Naive B cell (primary cell): ENCODE data around the gene MEMO1. TPM values are rescaled to one million over a fixed set of nuclear protein-coding genes. Genes with fewer than 3 reads are reported as not detected.
A peak's percentile ranks its signal among the peaks of the same experiment; 100 is the strongest.
"Not testable (repeated sequence)": the region's sequence is repeated elsewhere in the genome, so short reads cannot be mapped to it uniquely, and the experiment has no call there.

ENCODE experiments used
- ATAC-seq, 2 donors: fragments of 150-1000 bp; cut with Tn5 transposase; 2 replicates each; pipeline ENCODE4 v1.10.0; 2021; ENCODE audit warnings: low read depth in 2 of 2, mild to moderate bottlenecking in 2 of 2, moderate library complexity in 2 of 2
- DNase-seq: peaks from one replicate; pipeline ENCODE4 v3.0.0; 2022
- H3K27ac Mint-ChIP-seq, 6 donors: one replicate each; pipeline ENCODE4 v1.8.0; 2020 to 2022; ENCODE audit warnings: mild to moderate bottlenecking in 6 of 6, mixed read lengths in 6 of 6, moderate library complexity in 5 of 6, inconsistent platforms in 2 of 6
- H3K27me3 Mint-ChIP-seq, 3 donors: one replicate each; pipeline ENCODE4 v1.8.0; 2021 to 2022; ENCODE audit warnings: mixed read lengths in 3 of 3, mild to moderate bottlenecking in 1 of 3
- H3K36me3 Mint-ChIP-seq, 2 donors: one replicate each; pipeline ENCODE4 v1.8.0; 2020 to 2022; ENCODE audit warnings: mixed read lengths in 2 of 2, inconsistent platforms in 1 of 2, mild to moderate bottlenecking in 1 of 2
- H3K4me1 Mint-ChIP-seq, 3 donors: one replicate each; pipeline ENCODE4 v1.8.0; 2020 to 2022; ENCODE audit warnings: mixed read lengths in 3 of 3, inconsistent platforms in 1 of 3, mild to moderate bottlenecking in 1 of 3, moderate library complexity in 1 of 3
- H3K4me3 Mint-ChIP-seq, 8 donors: one replicate each; pipeline ENCODE4 v1.8.0; 2020 to 2022; ENCODE audit warnings: mild to moderate bottlenecking in 8 of 8, mixed read lengths in 8 of 8, moderate library complexity in 8 of 8, inconsistent platforms in 2 of 8
- H3K9me3 Mint-ChIP-seq, 7 donors: one replicate each; pipeline ENCODE4 v1.8.0; 2020 to 2022; ENCODE audit warnings: mixed read lengths in 7 of 7, mild to moderate bottlenecking in 5 of 7, inconsistent platforms in 2 of 7, moderate library complexity in 1 of 7
- polyA plus RNA-seq, 6 donors: library from polyadenylated mRNA; unstranded; fragments of 300-500 nt; fragmentation: Illumina TruSeq; gene quantifications; one replicate each; pipeline ENCODE4 v1.2.3, GENCODE V29; 2021; ENCODE audit warnings: low read depth in 6 of 6

The MEMO1 gene
- polyA plus RNA-seq, 6 donors from 2014 or later = 45.8 to 85.6 (median 53.1) TPM

DNA sequence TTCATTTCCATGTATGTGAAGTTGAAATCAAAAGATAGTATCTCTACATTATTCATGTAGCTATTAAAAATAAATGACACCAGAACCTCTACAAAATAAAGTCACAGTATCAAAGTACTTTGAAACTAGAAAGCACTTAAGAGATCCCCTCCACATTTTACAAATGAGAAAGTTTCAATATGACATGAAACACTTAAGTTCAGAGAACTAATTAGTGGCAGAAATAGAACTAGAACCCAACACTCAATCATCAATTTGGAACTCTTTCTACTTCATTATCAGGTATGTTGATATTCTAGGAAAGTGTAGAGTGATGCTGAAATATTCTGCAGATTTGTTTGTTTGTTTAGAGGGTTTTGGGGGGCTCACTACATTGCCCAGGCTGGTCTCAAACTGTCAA, 145.6 kb downstream of the MEMO1 start:
- H3K4me1 Mint-ChIP-seq = no peaks in the 10 kb centered on the region
- no peak for ATAC-seq
- H3K36me3 Mint-ChIP-seq = peaks cover 0 to 9% of the 10 kb centered on the region in 2 donors
- H3K4me3 Mint-ChIP-seq = no peak overlapping the region
- peak overlapping the region in 1 of 6 donors; percentile 24 for H3K27ac Mint-ChIP-seq
- H3K27me3 Mint-ChIP-seq = no peaks in the 10 kb centered on the region
- no peaks in the 10 kb centered on the region for H3K9me3 Mint-ChIP-seq
- no peak for DNase-seq

GRCh38 chr2:31863867-31864266, 146.9 kb downstream of the MEMO1 start:
- Mint-ChIP-seq H3K4me1 (no peaks in the 10 kb centered on the region), H3K4me3 (no peak overlapping the region), H3K27ac (no peak overlapping the region), H3K9me3 (no peaks in the 10 kb centered on the region), H3K27me3 (no peaks in the 10 kb centered on the region), H3K36me3 (peaks cover 0 to 9% of the 10 kb centered on the region in 2 donors)
- DNase-seq (no peak), ATAC-seq (no peak)

DNA sequence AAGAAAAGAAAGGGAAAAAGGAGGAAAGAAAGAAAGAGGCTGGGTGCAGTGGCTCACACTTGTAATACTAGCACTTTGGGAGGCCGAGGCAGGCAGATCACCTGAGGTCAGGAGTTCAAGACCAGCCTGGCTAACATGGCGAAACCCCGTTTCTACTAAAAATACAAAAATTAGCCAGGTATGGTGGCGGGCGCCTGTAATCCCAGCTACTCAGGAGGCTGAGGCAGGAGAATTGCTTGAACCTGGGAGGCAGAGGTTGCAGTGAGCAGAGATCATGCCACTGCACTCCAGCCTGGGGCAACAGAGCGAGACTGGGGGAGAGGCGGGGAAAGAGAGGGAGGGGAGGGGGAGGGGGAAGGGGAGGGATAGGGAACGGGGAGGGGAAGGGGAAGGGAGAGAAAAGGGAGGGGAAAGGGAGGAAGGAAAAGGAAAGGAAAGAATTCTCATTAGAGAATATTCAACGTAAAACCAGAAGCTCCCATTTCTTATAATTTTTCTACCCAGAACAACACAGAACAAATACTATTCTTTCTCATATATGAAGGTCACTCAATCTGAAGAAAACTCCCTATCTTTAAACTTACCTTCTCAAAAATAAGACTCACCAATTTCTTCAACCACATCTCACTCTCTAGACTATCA, 147.7 kb downstream of the MEMO1 start:
- H3K27ac Mint-ChIP-seq = peak overlapping the region in 1 of 6 donors; percentile 53
- ATAC-seq, H3K27me3 Mint-ChIP-seq, H3K4me1 Mint-ChIP-seq, DNase-seq, H3K9me3 Mint-ChIP-seq, H3K4me3 Mint-ChIP-seq, H3K36me3 Mint-ChIP-seq: not testable (repeated sequence)

DNA sequence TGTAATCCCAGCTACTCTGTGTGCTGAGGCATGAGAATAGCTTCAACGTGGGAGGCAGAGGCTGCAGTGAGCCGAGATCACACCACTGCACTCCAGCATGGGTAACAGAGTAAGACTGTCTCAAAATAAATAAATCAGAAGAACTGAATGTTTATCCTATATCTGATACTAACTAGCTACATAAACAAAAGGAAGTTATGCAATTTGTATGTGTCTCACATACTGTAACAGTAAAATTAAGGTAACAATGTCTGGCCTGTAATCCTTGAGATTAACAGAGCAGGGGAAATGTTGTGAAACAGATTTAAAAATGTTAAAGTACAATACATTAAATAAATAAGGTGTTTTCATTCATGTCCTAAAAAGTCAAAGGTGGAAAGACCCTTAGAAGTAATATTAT, 150.8 kb downstream of the MEMO1 start:
- Mint-ChIP-seq H3K36me3 (peaks cover 0 to 4% of the 10 kb centered on the region in 2 donors), H3K9me3 (no peaks in the 10 kb centered on the region), H3K27ac (peak overlapping the region in 1 of 6 donors; percentile 36), H3K27me3 (no peaks in the 10 kb centered on the region), H3K4me1 (no peaks in the 10 kb centered on the region), H3K4me3 (no peak overlapping the region)
- DNase-seq = no peak
- ATAC-seq = no peak

DNA sequence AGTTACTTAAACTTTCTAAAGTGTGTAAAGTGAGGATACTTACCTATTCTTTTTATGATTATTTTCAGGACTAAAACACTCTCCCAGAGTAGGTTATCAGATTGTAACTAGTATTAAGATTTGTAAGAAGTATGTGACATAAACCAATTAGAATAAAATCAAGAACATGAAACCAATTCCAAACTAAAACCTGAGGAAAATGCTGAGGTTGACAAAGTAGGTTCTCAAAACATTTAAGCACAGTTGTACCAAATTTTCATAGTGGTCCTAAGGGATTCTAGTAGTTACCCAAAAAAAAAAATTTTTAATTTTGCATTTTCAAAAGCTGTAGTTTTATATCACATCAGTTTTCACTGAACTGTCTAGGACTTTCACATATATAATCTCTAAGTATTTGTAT, 157.3 kb downstream of the MEMO1 start:
- Mint-ChIP-seq H3K9me3 (no peaks in the 10 kb centered on the region), H3K4me3 (no peak overlapping the region), H3K36me3 (no peaks in the 10 kb centered on the region), H3K27ac (no peak overlapping the region), H3K4me1 (no peaks in the 10 kb centered on the region), H3K27me3 (no peaks in the 10 kb centered on the region)
- DNase-seq = no peak
- no peak for ATAC-seq

GRCh38 chr2:31842150-31842549, 168.7 kb downstream of the MEMO1 start:
- H3K27ac Mint-ChIP-seq, H3K27me3 Mint-ChIP-seq, DNase-seq, ATAC-seq, H3K4me3 Mint-ChIP-seq, H3K36me3 Mint-ChIP-seq, H3K4me1 Mint-ChIP-seq, H3K9me3 Mint-ChIP-seq: not testable (repeated sequence)

DNA sequence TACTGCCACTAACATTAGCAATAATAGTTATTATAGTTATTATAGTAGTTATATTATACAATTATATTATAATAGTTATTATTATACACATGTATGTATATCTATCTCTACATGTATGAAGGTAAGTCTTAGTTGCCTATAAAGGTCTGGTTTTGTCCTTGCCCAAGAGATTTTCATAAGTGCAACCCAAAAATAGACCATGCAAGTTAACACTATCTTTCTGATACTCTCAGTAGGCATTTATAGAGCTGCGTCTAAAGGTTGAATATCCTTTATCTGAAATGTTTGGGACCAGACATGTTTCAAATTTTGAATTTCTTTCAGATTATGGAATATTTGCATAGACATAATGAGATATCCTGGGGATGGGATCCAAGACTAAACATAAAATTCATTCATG, 175.4 kb downstream of the MEMO1 start:
- no peak for ATAC-seq
- H3K36me3 Mint-ChIP-seq = no peaks in the 10 kb centered on the region
- DNase-seq = no peak
- H3K27ac Mint-ChIP-seq = no peak overlapping the region
- peaks cover 0 to 4% (median 0%) of the 10 kb centered on the region in 7 donors for H3K9me3 Mint-ChIP-seq
- H3K4me1 Mint-ChIP-seq = no peaks in the 10 kb centered on the region
- H3K4me3 Mint-ChIP-seq = no peak overlapping the region
- no peaks in the 10 kb centered on the region for H3K27me3 Mint-ChIP-seq

GRCh38 chr2:31832363-31832762, 178.4 kb downstream of the MEMO1 start:
- Mint-ChIP-seq H3K4me3 (no peak overlapping the region), H3K36me3 (peaks cover 6 to 8% of the 10 kb centered on the region in 2 donors), H3K9me3 (peaks cover 0 to 15% (median 6%) of the 10 kb centered on the region in 7 donors), H3K4me1 (no peaks in the 10 kb centered on the region), H3K27ac (no peak overlapping the region), H3K27me3 (peaks cover 6 to 9% (median 7%) of the 10 kb centered on the region in 3 donors)
- no peak for ATAC-seq
- no peak for DNase-seq

DNA sequence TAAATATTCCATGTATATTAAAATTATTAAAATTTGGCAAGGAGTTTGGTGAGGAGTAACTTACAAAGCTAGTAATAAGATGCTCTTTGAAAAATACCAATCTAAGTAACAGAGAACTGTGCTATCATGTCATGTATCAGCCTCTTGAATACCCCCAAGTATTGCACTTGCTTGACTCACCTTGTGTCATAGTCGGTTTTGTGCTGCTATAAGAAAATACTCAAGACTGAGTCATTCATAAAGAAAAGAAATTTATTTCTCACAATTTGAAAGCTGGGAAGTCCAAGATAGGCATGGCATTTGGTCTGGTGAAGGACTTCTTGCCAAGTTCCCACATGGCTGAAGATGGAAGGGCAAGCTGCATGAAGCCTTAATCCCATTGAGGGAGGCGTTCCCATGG, 179.2 kb downstream of the MEMO1 start:
- no peak for ATAC-seq

GRCh38 chr2:31828891-31829290, 181.9 kb downstream of the MEMO1 start:
- Mint-ChIP-seq H3K4me1 (no peaks in the 10 kb centered on the region), H3K27ac (no peak overlapping the region), H3K9me3 (peaks cover 0 to 25% (median 11%) of the 10 kb centered on the region in 7 donors), H3K27me3 (peaks cover 9 to 21% (median 12%) of the 10 kb centered on the region in 3 donors), H3K4me3 (no peak overlapping the region), H3K36me3 (peaks cover 7 to 11% of the 10 kb centered on the region in 2 donors)
- DNase-seq = no peak
- ATAC-seq = no peak

More for the DNA sequence above, 179.2 kb downstream of the MEMO1 start:
- Mint-ChIP-seq H3K4me1 (no peaks in the 10 kb centered on the region), H3K36me3 (peaks cover 7 to 11% of the 10 kb centered on the region in 2 donors), H3K4me3 (no peak overlapping the region), H3K9me3 (peaks cover 0 to 18% (median 7%) of the 10 kb centered on the region in 7 donors), H3K27ac (no peak overlapping the region), H3K27me3 (peaks cover 9 to 15% (median 12%) of the 10 kb centered on the region in 3 donors)
- no peak for DNase-seq

- peaks cover 14 to 27% of the 10 kb centered on the region in 2 donors for H3K36me3 Mint-ChIP-seq
- no peaks in the 10 kb centered on the region for H3K4me1 Mint-ChIP-seq
- peaks cover 9 to 21% (median 12%) of the 10 kb centered on the region in 3 donors for H3K27me3 Mint-ChIP-seq
- DNase-seq = no peak
- H3K27ac Mint-ChIP-seq = no peak overlapping the region
- H3K4me3 Mint-ChIP-seq = no peak overlapping the region
- no peak for ATAC-seq
- H3K9me3 Mint-ChIP-seq = peaks cover 10 to 50% (median 29%) of the 10 kb centered on the region in 7 donors
Measured at GRCh38 chr2:31823558-31823957, 187.2 kb downstream of the MEMO1 start.

GRCh38 chr2:31822587-31822986, 188.2 kb downstream of the MEMO1 start:
- peaks cover 4 to 17% (median 5%) of the 10 kb centered on the region in 3 donors for H3K27me3 Mint-ChIP-seq
- no peak for ATAC-seq
- H3K36me3 Mint-ChIP-seq = peaks cover 11 to 21% of the 10 kb centered on the region in 2 donors
- peaks cover 10 to 46% (median 29%) of the 10 kb centered on the region in 7 donors for H3K9me3 Mint-ChIP-seq
- H3K27ac Mint-ChIP-seq = no peak overlapping the region
- no peak overlapping the region for H3K4me3 Mint-ChIP-seq
- no peak for DNase-seq
- H3K4me1 Mint-ChIP-seq = no peaks in the 10 kb centered on the region
